BJ (cell line): ENCODE data around the gene PPP1CB. TPM values are rescaled to one million over a fixed set of nuclear protein-coding genes. Genes with fewer than 3 reads are reported as not detected.

Experiments used
- CTCF ChIA-PET: fragments of 350-600 bp; formaldehyde crosslinking; extraction: SDS; loops from one replicate; lab custom pipeline; 2021; ENCODE audit warnings: antibody characterized with exemption, inconsistent platforms; lab: Yijun Ruan, JAX
- POLR2A ChIA-PET: fragments of 300-600 bp; sonication (Branson Sonifier 250); formaldehyde crosslinking; extraction: SDS; loops from one replicate; lab custom pipeline; 2021; ENCODE audit warnings: antibody characterized with exemption; lab: Charles Lee
- DNase-seq: peaks from one replicate; pipeline ENCODE4 v3.0.0-alpha.2; 2011; ENCODE audit warnings: low read depth
- H3K27me3 ChIP-seq: 2 replicates; pipeline ENCODE4 v1.6.0; 2011; ENCODE audit warnings: low read length; ENCODE audit not compliant: control insufficient read depth, insufficient read depth
- H3K36me3 ChIP-seq: 2 replicates; pipeline ENCODE4 v1.5.1; 2011; ENCODE audit warnings: low read length; ENCODE audit not compliant: control insufficient read depth, insufficient read depth
- H3K4me3 ChIP-seq: 2 replicates; pipeline ENCODE4 v1.5.1; 2011; ENCODE audit warnings: low read depth, mild to moderate bottlenecking, control low read depth, low read length
- CTCF ChIP-seq: IDR thresholded peaks from 2 replicates; pipeline ENCODE4 v1.5.1; 2011; ENCODE audit warnings: low read depth, mild to moderate bottlenecking, control low read depth, inconsistent platforms, low read length, moderate library complexity; ENCODE audit not compliant: insufficient read depth
- polyA minus RNA-seq: library from RNA; depleted of rRNA, polyadenylated mRNA; stranded (reverse); fragments of >200 nt; gene quantifications from 2 replicates; pipeline ENCODE4 v1.2.3, GENCODE V29; 2011; rRNA and poly(A)+ RNA removed
- polyA plus RNA-seq: library from polyadenylated mRNA; depleted of rRNA; stranded (reverse); fragments of >200 nt; gene quantifications from 2 replicates; pipeline ENCODE4 v1.2.3, GENCODE V29; 2011; rRNA removed

The PPP1CB gene
- polyA plus RNA-seq (45.2 and 75.4 TPM in 2 replicates), polyA minus RNA-seq (80.3 and 89.8 TPM in 2 replicates)

DNA sequence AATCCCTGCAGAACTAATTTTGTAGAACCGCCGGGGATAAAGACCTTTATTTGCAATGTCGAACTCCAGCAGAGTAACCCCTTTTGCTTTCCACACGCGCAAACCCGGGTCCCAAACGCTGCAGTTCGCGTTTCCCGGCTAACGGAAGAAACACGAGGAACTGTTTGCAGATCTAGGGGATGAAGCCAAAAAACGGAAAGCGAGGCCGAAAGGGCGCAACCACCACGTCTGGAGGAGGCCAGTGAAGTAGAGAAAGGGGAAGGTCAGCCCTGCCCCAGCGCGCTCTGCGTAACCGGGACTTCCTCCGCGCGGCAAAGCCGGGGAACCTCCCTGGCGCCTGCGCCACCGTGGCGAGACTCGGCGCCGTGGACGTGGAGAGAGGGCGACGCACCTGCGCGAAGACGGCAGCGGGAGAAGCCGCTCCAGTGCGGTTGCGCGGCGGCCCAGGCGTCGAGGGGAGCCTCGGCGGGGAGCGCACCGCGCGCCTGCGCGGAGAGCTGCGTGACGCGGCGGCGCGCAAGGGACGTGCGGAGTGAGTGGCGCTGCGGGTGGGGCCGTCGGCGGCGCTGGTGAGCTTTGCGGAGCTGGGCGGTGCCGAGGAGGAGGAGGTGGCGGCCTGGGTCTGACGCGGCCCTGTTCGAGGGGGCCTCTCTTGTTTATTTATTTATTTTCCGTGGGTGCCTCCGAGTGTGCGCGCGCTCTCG, at the start of gene PPP1CB:
Gene PPP1CB, plus strand, starts transcription at position 579 of the 704 bp plus-strand sequence. CDS start 295 bp downstream, outside the sequence.
- ChIA-PET CTCF (interaction anchor here (0.6 to 3.4 kb wide), 7 partner anchors 87 to 185 kb away, joined by 3 to 32 read pairs (median 5); no protein-coding TSS in a partner anchor), POLR2A (interaction anchor here (0.7 to 0.9 kb wide), 4 partner anchors 22 to 143 kb away, joined by 3 to 5 read pairs (median 4); partner anchors contain the start of gene WDR43)
- Histone ChIP-seq H3K36me3 (no peaks in the 10 kb centered on the region), H3K27me3 (no peaks in the 10 kb centered on the region), H3K4me3 (peak within 1 kb of the TSS; percentile 99)
- peak; percentile 27; the same call in 1 of the 2 replicates for TF ChIP-seq CTCF
- DNase-seq: peak; percentile 82

- H3K36me3 ChIP-seq: no peaks in the 10 kb centered on the region
- CTCF ChIA-PET: interaction anchor here (1.1 kb wide), 1 partner anchor 11 kb away, joined by 3 read pairs; no protein-coding TSS in a partner anchor
- DNase-seq: no peak
- no peak for TF ChIP-seq CTCF
- POLR2A ChIA-PET: no interaction called here
- H3K4me3 ChIP-seq: no peak overlapping the region
- no peaks in the 10 kb centered on the region for H3K27me3 ChIP-seq
These were observed 49.2 kb upstream of the PPP1CB start for GRCh38 chr2:28702415-28702861.

DNA sequence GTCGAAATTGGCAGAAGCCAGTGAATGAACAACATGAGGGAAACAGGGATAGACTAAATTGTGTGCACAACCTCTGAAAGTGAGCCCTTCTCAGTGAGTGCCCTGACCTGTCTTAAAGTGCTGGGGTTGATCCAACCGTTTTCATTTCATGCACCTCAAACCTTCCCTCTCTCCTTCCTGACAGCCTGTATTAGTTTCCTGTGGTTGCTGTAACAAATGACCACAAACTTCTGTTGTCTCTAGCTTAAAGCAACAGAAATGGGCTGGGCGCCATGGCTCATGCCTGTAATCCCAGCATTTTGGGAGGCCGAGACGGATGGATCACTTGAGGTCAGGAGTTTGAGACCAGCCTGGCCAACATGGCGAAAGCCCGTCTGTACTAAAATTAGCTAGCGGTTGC, 48.8 kb upstream of the PPP1CB start:
- no peaks in the 10 kb centered on the region for H3K27me3 ChIP-seq
- H3K36me3 ChIP-seq: no peaks in the 10 kb centered on the region
- ChIA-PET POLR2A (no interaction called here), CTCF (no interaction called here)
- no peak overlapping the region for H3K4me3 ChIP-seq
- no peak for DNase-seq
- TF ChIP-seq CTCF: no peak

- H3K36me3 ChIP-seq: no peaks in the 10 kb centered on the region
- DNase-seq: no peak
- ChIA-PET CTCF (no interaction called here), POLR2A (no interaction called here)
- no peak for TF ChIP-seq CTCF
- no peak overlapping the region for H3K4me3 ChIP-seq
- no peaks in the 10 kb centered on the region for H3K27me3 ChIP-seq
These were observed 47.0 kb upstream of the PPP1CB start for GRCh38 chr2:28704621-28705020.

GRCh38 chr2:28705751-28706440, 45.7 kb upstream of the PPP1CB start:
- ChIA-PET CTCF (no interaction called here), POLR2A (no interaction called here)
- Histone ChIP-seq H3K27me3 (no peaks in the 10 kb centered on the region; the same call in 1 of the 2 replicates), H3K36me3 (no peaks in the 10 kb centered on the region), H3K4me3 (no peak overlapping the region)
- TF ChIP-seq CTCF: no peak
- no peak for DNase-seq
